Keratinocyte (primary cell): Measurements from ENCODE around the gene CCL17. TPM values are rescaled to one million over a fixed set of nuclear protein-coding genes. Genes with fewer than 3 reads are reported as not detected.

Experiments
- DNase-seq: peaks from one replicate; pipeline ENCODE4 v3.0.0-alpha.2; 2011; ENCODE audit warnings: low read depth, missing footprints, low spot score
- FAIRE-seq: peaks from 2 replicates; lab custom pipeline; 2011; peaks lifted over from hg19 to GRCh38; lab: Jason Lieb, UNC
- H2AFZ ChIP-seq: 2 replicates; pipeline ENCODE4 v1.6.0; 2012; ENCODE audit warnings: low read length, control low read depth, inconsistent platforms; ENCODE audit not compliant: control insufficient read depth
- H3K27ac ChIP-seq: 2 replicates; pipeline ENCODE4 v1.5.1; 2011; ENCODE audit warnings: low read length; ENCODE audit not compliant: control insufficient read depth, insufficient read depth
- H3K27me3 ChIP-seq: 3 replicates; pipeline ENCODE4 v1.6.0; 2011; ENCODE audit warnings: low read length; ENCODE audit not compliant: control insufficient read depth, insufficient read depth; ENCODE audit errors: extremely low read depth
- H3K36me3 ChIP-seq, 2 experiments: 2 replicates in 1 of 2; 3 replicates in 1 of 2; pipeline ENCODE4 v1.5.1; 2011; ENCODE audit warnings: low read length in 2 of 2, mild to moderate bottlenecking in 1 of 2; ENCODE audit not compliant: control insufficient read depth in 2 of 2, insufficient read depth in 2 of 2; ENCODE audit errors: extremely low read depth in 1 of 2
- H3K4me1 ChIP-seq: 3 replicates; pipeline ENCODE4 v1.5.1; 2011; ENCODE audit warnings: low read length; ENCODE audit not compliant: control insufficient read depth, insufficient read depth; ENCODE audit errors: extremely low read depth
- H3K4me2 ChIP-seq: 3 replicates; pipeline ENCODE4 v1.6.0; 2011; ENCODE audit warnings: low read depth, low read length; ENCODE audit not compliant: control insufficient read depth, insufficient read depth; ENCODE audit errors: extremely low read depth
- H3K4me3 ChIP-seq, 3 experiments: fragments of 200-600 bp in 1 of 3; sonication (generic) in 1 of 3; 2 replicates in 2 of 3; 3 replicates in 1 of 3; pipeline ENCODE4 v1.5.1; 2011 to 2016; ENCODE audit warnings: low read length in 3 of 3, mild to moderate bottlenecking in 3 of 3, control low read depth in 2 of 3, inconsistent platforms in 1 of 3, low read depth in 1 of 3, mixed read lengths in 1 of 3, mixed run types in 1 of 3, moderate library complexity in 1 of 3; ENCODE audit not compliant: control insufficient read depth in 2 of 3, insufficient read depth in 2 of 3; ENCODE audit errors: extremely low read depth in 1 of 3
- H3K79me2 ChIP-seq: 2 replicates; pipeline ENCODE4 v1.6.0; 2012; ENCODE audit warnings: low read length; ENCODE audit not compliant: control insufficient read depth, insufficient read depth
- H3K9ac ChIP-seq: 3 replicates; pipeline ENCODE4 v1.6.0; 2011; ENCODE audit warnings: low read length; ENCODE audit not compliant: control insufficient read depth, insufficient read depth; ENCODE audit errors: extremely low read depth
- H3K9me1 ChIP-seq: 3 replicates; pipeline ENCODE4 v1.6.0; 2011; ENCODE audit warnings: low read length; ENCODE audit not compliant: control insufficient read depth, insufficient read depth; ENCODE audit errors: extremely low read depth
- H3K9me3 ChIP-seq: 2 replicates; pipeline ENCODE4 v1.5.1; 2012; ENCODE audit warnings: low read depth, low read length; ENCODE audit not compliant: control insufficient read depth
- H4K20me1 ChIP-seq: 3 replicates; pipeline ENCODE4 v1.6.0; 2011; ENCODE audit warnings: low read length; ENCODE audit not compliant: control insufficient read depth, insufficient read depth; ENCODE audit errors: extremely low read depth
- CTCF ChIP-seq, 3 experiments: IDR thresholded peaks in 1 of 3; conservative IDR thresholded peaks in 1 of 3; optimal IDR thresholded peaks in 1 of 3; 2 replicates in 2 of 3; 3 replicates in 1 of 3; pipeline versions ENCODE3 to v1.5.1; 2011; ENCODE audit warnings: low read length in 3 of 3, mild to moderate bottlenecking in 3 of 3, moderate library complexity in 2 of 3, control low read depth in 1 of 3, inconsistent platforms in 1 of 3; ENCODE audit not compliant: insufficient read depth in 2 of 3; ENCODE audit errors: extremely low read depth in 1 of 3
- EZH2 ChIP-seq: IDR thresholded peaks from one replicate; pipeline ENCODE4 v1.6.1; 2012; ENCODE audit warnings: inconsistent platforms, mild to moderate bottlenecking, low read length, moderate library complexity
- dilution Hi-C: fragments of 300-500 bp; cut with MboI; formaldehyde crosslinking; loops from one replicate; pipeline ENCODE4 v1.7.0; 2020; ENCODE audit warnings: low sequenced_read_pairs; ENCODE audit not compliant: extremely low pct_ligation_motif_present
- polyA plus RNA-seq, 5 experiments: library from polyadenylated mRNA; depleted of rRNA in 3 of 5; stranded (reverse) in 3 of 5; stranded (forward) in 1 of 5; unstranded in 1 of 5; fragments of >200 nt; gene quantifications; 1 replicate in 1 of 5; 2 replicates in 3 of 5; 3 replicates in 1 of 5; pipeline versions ENCODE4 v1.2.1 to v1.2.3, GENCODE V29; 2011 to 2012; ENCODE audit warnings: missing spikeins in 2 of 5, low read depth in 1 of 5, low replicate concordance in 1 of 5

Gene CCL17
- polyA plus RNA-seq, 1 donor (not counting 4 experiments of a cell fraction or from before 2014, with no cell fraction given), result not detected

DNA sequence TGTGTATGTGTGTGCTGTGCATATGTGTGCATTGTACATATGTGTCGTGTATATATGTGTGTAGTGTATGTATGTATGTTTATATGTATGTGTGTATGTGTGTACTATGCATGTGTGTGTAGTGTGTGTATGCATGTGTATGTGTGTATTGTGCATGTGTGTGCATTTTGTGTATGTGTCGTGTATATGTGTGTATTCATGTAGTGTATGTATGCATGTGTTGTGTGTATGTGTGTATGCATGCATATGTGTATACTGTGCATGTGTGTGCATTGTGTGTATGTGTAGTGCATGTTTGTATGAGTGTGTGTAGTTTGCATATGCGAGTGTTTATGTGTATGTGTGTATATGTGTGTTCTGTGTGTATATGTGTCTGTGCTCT, 15.5 kb upstream of the CCL17 start:
- peaks cover 11% of the 10 kb centered on the region for H3K4me1 ChIP-seq

DNA sequence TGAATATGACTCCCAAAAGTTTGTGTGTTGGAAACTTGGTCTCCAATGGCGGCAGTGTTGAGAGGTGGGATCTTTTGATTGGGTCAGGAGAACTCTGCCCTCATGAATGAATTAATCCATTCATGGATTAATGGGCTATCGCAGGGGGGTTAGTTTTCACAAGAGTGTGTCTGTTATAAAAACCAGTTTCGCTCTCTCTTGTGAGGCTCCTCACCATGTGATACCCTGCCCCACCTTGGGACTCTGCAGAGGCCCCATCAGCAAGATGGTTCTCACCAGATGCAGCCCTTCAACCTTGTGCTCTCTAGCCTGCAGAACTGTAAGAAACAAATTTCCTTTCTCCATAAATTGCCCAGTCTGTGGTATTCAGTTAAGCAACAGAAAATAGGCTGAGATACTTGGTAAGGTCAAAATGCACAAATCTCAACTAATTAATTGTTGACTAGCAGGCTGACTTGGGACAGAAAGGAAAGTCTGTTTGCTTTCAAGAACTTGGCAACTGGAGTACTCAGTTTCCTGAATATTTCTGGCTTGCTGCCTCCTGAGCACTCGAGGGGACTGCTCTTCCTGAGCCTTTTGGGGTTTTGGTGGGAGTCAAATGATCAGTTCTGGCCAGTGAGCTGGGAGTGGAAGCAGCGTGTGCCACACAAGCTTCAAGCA, 13.8 kb upstream of the CCL17 start:
- Histone ChIP-seq H3K9me3 (no peaks in the 10 kb centered on the region), H3K4me3 (no peak overlapping the region), H3K79me2 (no peaks in the 10 kb centered on the region), H4K20me1 (no peaks in the 10 kb centered on the region), H3K9me1 (peaks cover 2% of the 10 kb centered on the region), H3K36me3 (no peaks in the 10 kb centered on the region), H3K27ac (no peak overlapping the region), H3K27me3 (peaks cover 11% of the 10 kb centered on the region), H2AFZ (no peak overlapping the region), H3K4me2 (no peak overlapping the region), H3K4me1 (peaks cover 17% of the 10 kb centered on the region), H3K9ac (no peak overlapping the region)
- no peak for DNase-seq
- dilution Hi-C loops, result no loop called here
- FAIRE-seq, result no peak
- TF ChIP-seq EZH2, result no peak

More for the DNA sequence above, 15.5 kb upstream of the CCL17 start:
- Histone ChIP-seq H3K27ac (no peak overlapping the region), H3K27me3 (peaks cover 11% of the 10 kb centered on the region), H3K36me3 (no peaks in the 10 kb centered on the region), H3K9me3 (no peaks in the 10 kb centered on the region), H3K9me1 (peaks cover 1% of the 10 kb centered on the region), H3K4me2 (no peak overlapping the region), H3K9ac (no peak overlapping the region), H2AFZ (no peak overlapping the region), H3K4me3 (no peak overlapping the region), H3K79me2 (no peaks in the 10 kb centered on the region), H4K20me1 (no peaks in the 10 kb centered on the region)
- TF ChIP-seq EZH2 (no peak), CTCF (optimal IDR thresholded peaks at IDR 0.05 in 1 of 3, IDR thresholded peaks at IDR 0.05 in 1 of 3, conservative IDR thresholded peaks at IDR 0.05 in 1 of 3; ENCODE audit: extremely low read depth in 1 of 3, insufficient read depth in 2 of 3, low read length in 3 of 3) (no peak)
- DNase-seq (no peak), FAIRE-seq (no peak)
- dilution Hi-C loops, result no loop called here

DNA sequence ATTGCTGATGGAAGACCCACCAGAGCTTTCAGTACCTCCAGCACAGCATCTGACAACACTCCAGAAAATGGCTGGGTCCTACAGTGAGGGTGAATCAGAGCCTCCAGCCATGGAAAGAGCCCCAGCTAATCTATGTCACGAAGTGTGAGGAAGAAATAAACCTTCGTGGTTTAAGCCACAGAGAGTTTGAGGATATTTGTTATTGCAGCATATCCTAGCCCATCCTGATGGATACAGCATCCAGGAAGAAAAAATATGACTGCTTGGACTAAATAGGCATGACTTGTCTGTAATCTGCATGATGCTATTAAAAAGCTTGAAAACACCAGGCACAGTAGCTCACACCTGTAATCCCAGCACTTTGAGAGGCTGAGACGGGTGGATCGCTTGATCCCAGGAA, 13.3 kb upstream of the CCL17 start:
- H3K9me1 ChIP-seq, result peaks cover 2% of the 10 kb centered on the region
- TF ChIP-seq EZH2 (no peak), CTCF (optimal IDR thresholded peaks at IDR 0.05 in 1 of 3, IDR thresholded peaks at IDR 0.05 in 1 of 3, conservative IDR thresholded peaks at IDR 0.05 in 1 of 3; ENCODE audit: extremely low read depth in 1 of 3, insufficient read depth in 2 of 3, low read length in 3 of 3) (no peak)
- no peaks in the 10 kb centered on the region for H4K20me1 ChIP-seq
- dilution Hi-C loops, result no loop called here
- no peaks in the 10 kb centered on the region for H3K36me3 ChIP-seq
- FAIRE-seq, result no peak
- H3K4me3 ChIP-seq, result no peak overlapping the region
- no peak overlapping the region for H2AFZ ChIP-seq
- no peaks in the 10 kb centered on the region for H3K79me2 ChIP-seq
- no peak overlapping the region for H3K4me2 ChIP-seq
- H3K9ac ChIP-seq, result no peak overlapping the region
- no peaks in the 10 kb centered on the region for H3K9me3 ChIP-seq
- no peak overlapping the region for H3K27ac ChIP-seq
- H3K27me3 ChIP-seq, result peaks cover 11% of the 10 kb centered on the region
- no peak for DNase-seq
- H3K4me1 ChIP-seq, result peaks cover 17% of the 10 kb centered on the region
